Esophagus muscularis mucosa (tissue), 4 donors: ENCODE results near the gene UBAC1.

Experiments used
- CTCF ChIP-seq, 3 experiments: fragments of 200-600 bp in 2 of 3; fragments of 450-650 bp in 1 of 3; sonication (generic) in 2 of 3; IDR thresholded peaks; one replicate each; pipeline ENCODE4 v1.5.1; 2017 to 2019; ENCODE audit warnings: antibody characterized with exemption in 3 of 3, mild to moderate bottlenecking in 2 of 3, moderate library complexity in 1 of 3
- EP300 ChIP-seq: sonication (generic); formaldehyde crosslinking; IDR thresholded peaks from one replicate; pipeline ENCODE4 v1.6.1; 2017; ENCODE audit warnings: antibody characterized with exemption
- POLR2A ChIP-seq: fragments of 450-650 bp; IDR thresholded peaks from one replicate; pipeline ENCODE4 v1.6.1; 2017; ENCODE audit warnings: antibody characterized with exemption, moderate library complexity, mild to moderate bottlenecking, low read depth

- TF ChIP-seq POLR2A (no peak), CTCF (IDR thresholded peaks at IDR 0.05) (no peak), EP300 (no peak)
Measured at GRCh38 chr9:135888766-135889394, 72.3 kb downstream of the UBAC1 start.
